Skin epidermis (tissue), 12 donors: ENCODE measurements around the gene PRKAA2.

Source experiments
- H3K27ac ChIP-seq, 21 experiments: fragments of 200-600 bp; sonication (generic) in 11 of 21; one replicate each; pipeline ENCODE4 v1.5.0; 2020; ENCODE audit warnings: mild to moderate bottlenecking in 3 of 21, inconsistent platforms in 2 of 21, moderate library complexity in 2 of 21
- H3K4me3 ChIP-seq, 7 experiments: fragments of 200-600 bp; sonication (generic) in 2 of 7; one replicate each; pipeline ENCODE4 v1.5.0; 2020; ENCODE audit warnings: inconsistent platforms in 2 of 7, mild to moderate bottlenecking in 2 of 7, moderate library complexity in 1 of 7

Gene PRKAA2

DNA sequence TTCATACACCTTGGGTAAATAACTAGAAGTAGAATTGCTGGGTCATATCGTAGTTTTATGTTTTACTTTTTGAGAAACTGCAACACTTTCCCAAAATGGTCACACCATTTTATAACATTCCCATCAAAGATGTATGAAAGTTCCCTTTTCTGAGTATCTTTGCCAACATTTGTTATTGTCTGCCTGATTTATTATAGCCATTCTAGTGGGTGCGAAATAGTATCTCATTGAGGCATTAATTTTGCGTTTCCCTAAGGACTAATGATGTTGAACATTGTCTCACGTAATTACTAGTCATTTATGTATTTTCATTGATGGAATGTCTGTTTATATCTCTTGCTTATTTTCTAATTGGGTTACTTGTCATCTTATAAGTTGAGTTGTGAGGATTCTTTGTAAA, 3.4 kb downstream of the PRKAA2 start:
- H3K27ac ChIP-seq: no peak overlapping the region
- H3K4me3 ChIP-seq: no peak overlapping the region

DNA sequence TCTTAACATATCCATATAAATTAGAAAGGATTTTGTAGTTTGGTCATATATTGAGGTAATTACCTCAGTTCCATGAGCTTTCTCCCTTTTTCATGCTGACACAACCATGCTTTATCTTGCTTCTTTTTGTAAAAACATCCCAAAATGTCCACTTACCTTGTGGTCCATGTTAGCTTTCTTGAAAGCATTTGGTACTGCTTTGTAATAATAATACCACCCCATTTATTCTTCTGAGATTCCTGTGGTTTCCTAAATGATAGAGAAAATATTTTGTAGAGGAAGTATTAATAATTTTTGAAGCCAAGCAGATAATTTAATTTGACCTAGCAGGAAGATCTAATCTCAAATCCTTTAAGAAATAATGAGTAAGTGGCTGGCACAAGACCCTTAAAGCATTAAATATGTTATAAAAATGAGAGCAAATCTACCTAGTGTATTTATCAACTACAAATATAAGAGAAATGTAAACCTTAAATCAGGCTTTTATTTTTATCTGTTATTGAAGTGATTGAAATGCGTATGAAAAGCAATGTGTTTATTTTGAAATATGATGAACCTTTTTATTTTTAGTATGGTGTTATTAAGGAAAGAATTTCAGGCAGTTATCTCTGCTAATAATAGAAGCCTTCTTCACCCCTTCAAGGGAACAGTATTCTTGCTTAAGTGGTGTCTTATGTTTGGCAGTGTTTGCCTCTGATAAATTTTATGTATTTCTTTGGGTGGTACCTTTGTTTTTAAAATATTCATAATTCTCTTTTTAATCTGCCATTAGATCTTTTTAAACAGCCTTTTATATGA, 9.2 kb downstream of the PRKAA2 start:
- Histone ChIP-seq H3K27ac (no peak overlapping the region), H3K4me3 (no peak overlapping the region)

DNA sequence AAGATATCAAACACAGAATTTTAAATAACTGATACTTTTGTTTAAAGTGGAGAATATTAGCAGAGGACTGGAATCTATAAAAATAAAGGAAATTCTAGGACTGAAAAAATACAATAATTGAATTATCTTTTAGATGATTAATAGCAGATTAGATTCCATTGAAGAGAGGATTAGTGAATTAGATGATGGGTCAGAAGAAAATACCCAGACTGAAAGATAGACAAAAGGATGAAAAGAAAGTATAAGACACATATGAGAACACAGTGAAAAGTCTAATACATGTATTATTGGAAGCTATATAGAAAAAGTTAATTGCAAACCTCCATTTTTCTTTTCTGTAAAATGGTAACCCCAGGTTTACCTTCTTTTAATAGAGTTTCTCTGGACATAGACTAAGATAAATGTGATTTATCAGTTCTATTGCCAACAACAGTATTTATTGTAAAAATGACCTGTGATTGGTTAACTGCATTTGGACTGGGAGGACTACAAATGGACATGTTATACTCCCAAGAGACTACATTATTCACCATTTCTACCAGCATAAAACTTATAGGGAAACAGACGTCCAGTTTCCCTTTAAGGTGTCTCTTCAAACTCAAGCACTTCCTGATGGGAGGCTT, 11.0 kb downstream of the PRKAA2 start:
- H3K4me3 ChIP-seq: no peak overlapping the region
- H3K27ac ChIP-seq: no peak overlapping the region

DNA sequence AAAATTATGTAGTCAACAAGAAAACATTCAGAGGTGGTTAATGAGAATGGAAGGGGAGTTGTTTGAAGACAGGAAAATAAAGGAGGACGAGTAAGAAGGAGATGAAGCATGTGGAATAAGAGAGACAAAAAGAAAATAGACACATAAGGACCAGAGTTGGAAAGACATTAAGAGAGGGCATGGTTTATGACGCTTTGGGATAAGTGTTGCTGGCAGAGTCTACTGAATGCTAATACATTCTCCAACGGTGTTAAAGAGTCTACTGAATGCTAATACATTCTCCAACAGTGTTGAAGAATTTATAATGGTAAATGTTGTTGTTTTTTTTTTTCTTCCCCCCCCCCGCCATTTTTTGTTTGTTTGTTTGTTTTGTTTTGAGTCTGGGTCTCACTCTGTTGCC, 13.1 kb downstream of the PRKAA2 start:
- no peak overlapping the region for H3K27ac ChIP-seq
- H3K4me3 ChIP-seq: no peak overlapping the region

DNA sequence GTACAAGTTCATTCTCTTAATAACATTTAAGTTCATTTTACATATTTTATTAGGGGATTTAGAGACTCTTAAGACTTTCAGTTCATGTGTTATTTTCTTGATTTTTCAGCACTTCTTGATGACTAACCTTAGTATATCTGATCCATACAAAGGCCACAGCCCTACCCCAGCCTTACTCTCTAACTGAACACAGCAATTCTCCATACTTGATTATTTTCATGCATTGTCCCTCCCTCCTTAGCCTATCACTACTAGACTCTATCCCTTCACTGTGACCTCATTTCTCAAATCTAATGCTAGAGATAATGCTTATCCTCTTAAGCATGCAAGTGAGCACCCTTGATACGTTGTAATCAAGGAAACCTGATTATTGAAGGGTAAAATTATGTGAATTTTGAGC, 15.2 kb downstream of the PRKAA2 start:
- Histone ChIP-seq H3K27ac (no peak overlapping the region), H3K4me3 (no peak overlapping the region)

DNA sequence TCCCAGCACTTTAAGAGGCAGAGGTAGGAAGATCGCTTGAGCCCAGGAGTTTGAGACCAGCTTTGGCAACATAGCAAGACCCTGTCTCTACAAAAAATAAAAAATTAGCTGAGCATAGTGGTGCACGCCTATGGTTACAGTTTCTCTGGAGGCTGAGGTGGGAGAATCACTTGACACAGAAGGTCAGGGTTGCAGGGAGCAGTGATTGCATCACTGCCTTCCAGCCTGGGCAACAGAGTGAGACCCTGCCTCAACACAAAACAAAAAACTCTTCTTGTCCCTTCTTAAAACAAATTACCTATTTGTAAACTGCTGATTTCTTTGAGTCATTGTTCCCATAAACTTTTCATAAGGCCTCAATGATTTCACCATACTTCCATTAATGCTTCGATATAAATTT, 18.7 kb downstream of the PRKAA2 start:
- Histone ChIP-seq H3K27ac (no peak overlapping the region), H3K4me3 (no peak overlapping the region)

DNA sequence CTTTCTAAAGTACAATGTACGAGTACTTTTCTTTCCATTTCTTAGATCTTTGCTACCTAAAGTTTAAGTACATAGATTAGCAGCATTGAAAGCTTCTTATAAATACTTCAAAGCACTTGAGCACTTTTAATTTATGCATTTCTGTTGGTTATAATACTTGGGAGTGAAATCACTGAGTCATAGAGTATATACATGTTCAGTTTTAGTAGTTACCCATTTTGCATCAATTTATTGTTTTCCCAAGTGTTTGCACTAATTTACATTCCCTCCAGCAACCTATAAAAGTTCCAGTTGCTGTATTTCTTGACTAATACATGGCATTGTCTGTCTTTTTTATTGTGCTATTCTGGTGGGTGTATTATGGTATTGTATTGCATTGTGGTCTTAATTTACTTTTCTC, 20.3 kb downstream of the PRKAA2 start:
- Histone ChIP-seq H3K27ac (no peak overlapping the region), H3K4me3 (no peak overlapping the region)

DNA sequence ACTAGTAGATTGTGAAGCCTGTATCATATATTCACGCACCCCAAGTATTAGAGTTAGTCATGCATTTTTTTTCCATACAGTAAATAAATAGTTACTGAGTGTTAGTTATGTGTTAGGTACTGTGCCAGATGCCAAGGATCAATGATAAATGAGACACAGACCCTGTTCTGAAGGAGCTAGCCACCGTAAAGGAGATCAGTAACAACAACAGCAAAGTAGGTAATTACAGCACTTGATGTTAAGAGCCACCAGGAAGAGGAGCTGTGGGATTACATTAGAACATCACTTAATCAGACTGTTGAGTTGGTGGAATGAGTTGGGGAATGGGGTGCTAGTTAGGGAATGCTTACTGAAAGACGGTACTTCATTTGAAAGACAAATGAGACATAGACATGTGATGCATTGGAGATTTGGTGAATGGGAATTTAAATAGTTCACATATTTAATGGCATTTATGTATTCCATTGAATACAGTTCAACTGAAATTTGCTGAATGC, 21.0 kb downstream of the PRKAA2 start:
- H3K27ac ChIP-seq: no peak overlapping the region
- no peak overlapping the region for H3K4me3 ChIP-seq

DNA sequence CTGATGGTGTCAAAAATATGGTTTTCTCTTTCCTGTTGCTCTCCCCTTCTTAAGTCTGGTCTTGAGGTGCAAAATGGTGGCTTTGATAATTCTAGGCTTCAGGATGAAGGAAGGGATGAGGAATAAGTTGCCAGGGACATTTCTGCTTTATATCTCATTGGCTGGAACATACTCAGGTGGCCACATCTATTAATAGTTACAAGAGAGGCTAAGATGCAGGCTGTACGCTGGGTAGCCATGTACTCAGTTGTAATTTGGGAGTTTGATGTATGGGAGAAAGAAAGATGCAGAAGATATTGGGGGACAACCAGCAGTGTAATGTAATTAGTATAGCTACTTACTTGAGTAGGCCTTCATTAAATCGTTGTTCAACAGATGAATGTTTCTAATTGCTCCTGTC, 25.2 kb downstream of the PRKAA2 start:
- Histone ChIP-seq H3K27ac (no peak overlapping the region), H3K4me3 (no peak overlapping the region)

DNA sequence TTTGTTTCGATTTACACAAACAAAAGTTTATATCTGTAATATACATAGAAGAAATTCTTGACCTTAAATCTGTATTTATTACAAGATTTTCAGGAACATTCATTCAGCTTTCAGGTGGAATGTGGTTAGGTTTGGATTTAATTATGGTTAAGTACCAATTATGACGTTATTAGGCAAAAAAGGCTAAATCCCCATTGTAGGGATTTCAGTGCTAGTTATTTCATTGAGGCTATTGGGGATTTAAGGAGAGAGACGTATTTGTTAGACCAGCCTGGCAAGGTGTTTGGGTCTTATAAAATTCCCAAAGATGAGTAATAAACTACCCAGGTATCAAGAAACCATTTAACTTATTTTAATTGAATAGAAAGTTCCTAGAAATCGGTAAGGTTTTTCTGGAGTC, 26.0 kb downstream of the PRKAA2 start:
- Histone ChIP-seq H3K4me3 (no peak overlapping the region), H3K27ac (no peak overlapping the region)

DNA sequence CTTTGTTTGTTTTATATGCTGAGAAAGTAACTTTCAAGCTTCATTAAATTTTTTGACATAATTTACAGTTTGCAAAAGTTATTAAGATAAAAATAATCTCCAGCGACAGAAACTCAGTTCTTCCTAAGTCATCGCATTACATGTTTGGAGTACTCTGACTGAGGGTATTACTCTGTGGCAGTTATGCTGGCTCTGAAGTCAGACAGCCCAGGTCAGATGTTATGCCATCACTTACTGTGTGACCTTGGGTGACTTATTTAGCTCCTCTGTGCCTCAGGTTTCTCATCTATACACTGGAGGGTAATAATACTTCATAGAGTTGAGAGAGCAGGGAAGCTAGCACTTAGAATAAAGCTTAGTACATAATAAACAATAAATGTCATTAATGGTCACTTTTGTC, 26.4 kb downstream of the PRKAA2 start:
- Histone ChIP-seq H3K4me3 (no peak overlapping the region), H3K27ac (no peak overlapping the region)

DNA sequence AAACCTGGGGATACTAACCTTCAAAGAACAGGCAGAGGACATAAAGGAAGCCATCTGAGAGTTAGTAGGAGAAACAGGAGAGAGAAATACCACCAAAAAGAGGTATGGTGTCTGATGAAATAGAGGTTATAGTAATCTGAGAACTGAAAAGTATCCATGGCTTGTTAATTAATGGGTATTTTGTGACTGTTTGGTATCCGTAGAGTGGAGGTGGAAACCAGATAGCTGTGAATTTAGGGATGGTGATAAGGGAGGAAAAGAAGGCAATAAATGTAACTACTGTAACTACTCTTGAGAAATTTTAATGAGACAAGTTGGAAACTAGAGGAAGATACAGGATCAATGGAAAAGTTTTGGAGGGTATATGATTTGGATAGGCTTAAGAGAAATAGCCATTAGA, 27.5 kb downstream of the PRKAA2 start:
- no peak overlapping the region for H3K27ac ChIP-seq
- no peak overlapping the region for H3K4me3 ChIP-seq

DNA sequence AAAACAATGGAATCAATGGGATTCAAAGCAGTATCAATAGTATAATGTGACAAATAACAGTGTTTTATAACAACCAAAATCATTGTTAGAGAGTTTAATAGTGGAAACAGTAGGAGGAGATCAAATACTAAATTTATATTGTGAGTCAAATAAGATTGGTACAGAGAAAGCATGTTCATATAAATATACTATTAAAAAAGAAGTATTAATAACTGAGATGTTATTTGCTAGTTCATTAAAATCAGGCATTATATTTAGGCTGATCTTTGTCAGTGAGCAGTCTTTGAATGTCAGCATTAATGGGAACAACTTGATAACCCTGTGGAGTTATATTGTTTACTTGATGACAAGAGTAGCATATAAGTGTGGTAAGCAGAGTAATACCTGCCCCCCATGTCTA, 30.6 kb downstream of the PRKAA2 start:
- Histone ChIP-seq H3K4me3 (no peak overlapping the region), H3K27ac (no peak overlapping the region)

DNA sequence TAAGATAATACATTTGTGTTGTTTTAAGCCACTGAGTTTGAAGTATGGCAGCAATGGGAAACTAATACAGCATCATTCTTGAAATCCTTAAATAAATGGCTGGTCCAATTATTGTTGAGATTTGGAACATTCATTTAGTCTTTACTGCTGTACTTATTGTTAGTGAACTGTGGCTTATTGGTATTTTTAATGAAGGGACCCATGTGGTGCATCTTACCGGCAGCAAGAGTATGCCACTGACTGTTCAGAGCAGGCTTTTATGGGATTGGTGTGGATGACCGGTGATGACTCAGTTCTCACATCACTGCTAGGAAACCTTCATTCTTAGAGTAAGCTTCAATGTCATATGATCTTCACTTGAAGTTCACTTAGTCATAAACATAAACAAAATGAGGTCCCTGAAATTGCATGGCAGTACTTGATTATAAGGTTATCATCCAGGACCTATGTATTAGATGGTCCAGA, 31.5 kb downstream of the PRKAA2 start:
- Histone ChIP-seq H3K4me3 (no peak overlapping the region), H3K27ac (no peak overlapping the region)

DNA sequence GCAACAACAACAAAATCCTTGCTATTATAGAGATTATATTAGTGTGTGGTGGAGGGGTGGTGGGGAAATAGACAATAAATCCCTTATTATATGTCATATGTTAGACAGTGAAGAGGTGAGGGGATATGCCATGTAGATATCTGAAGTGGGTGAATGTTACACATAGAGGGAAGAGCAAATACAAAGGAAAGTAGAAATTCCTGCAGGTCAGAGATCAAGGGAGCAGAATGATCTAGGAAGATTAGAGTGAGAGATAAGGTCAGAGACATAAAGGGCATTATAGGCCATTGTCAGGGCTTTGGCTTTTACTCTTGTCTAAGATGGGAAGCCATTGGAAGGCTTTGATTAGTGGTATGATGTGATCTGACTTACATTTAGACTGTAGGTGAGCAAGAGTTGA, 38.5 kb downstream of the PRKAA2 start:
- Histone ChIP-seq H3K4me3 (no peak overlapping the region), H3K27ac (no peak overlapping the region)

DNA sequence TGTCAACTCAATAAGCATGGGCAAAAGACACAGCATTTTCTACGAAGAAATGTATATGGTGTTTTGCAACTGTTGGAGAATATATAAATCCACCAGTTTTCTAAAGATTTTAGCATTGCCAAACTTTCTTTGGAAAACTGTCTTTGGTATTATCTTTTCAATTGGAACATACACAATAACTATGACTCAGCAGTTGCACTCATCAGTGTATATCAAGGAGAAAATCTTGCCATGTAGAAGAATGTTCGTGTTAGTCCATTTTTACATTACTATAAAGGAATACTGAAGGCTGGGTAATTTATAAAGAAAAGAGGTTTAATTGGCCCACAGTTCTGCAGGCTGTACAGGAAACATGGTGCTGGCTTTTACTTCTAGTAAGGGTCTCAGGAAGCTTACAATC, 41.1 kb downstream of the PRKAA2 start:
- no peak overlapping the region for H3K27ac ChIP-seq
- H3K4me3 ChIP-seq: no peak overlapping the region

DNA sequence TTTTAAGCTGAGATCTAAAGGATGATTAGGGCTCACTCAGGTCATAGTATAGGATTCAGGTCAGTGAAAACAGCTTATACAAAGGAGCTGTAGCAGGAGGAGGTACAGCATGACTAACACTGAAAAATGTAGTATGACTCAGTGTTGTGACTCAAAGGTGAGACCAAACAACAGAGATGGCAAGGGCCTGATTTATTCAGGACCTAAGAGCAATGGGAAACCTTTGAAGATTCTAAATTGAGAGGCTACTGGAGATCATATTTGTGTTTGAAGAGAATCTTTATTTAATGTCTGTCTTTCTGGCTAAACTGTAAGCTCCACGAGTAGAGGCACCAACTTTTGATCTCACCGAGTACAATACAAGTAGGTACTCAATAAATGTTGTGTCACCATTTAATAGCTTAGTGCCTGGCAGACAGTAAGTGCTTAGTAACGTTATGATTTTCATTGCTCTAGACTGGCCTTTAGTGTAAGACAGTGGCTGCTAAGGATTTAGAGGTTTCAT, 43.5 kb downstream of the PRKAA2 start:
- no peak overlapping the region for H3K27ac ChIP-seq
- H3K4me3 ChIP-seq: no peak overlapping the region

DNA sequence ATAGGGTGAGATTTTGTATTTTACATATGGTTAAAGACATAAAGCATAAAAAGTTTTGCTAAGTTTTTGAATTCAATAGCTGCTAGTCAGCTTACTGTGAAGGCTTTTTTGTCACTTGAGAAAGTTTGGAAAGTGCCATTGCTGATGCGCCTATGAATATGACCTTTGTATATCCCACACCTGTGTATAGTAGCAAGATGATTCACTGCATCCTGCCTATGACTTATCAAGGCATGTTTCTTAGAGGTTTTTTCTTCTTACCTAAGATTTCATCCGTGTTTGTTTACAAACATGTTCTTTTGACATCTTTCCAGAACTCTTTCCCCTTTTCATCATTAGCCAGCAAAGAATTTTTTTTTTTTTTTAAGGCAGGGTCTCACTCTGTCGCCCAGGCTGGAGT, 51.5 kb downstream of the PRKAA2 start:
- Histone ChIP-seq H3K4me3 (no peak overlapping the region), H3K27ac (no peak overlapping the region)

DNA sequence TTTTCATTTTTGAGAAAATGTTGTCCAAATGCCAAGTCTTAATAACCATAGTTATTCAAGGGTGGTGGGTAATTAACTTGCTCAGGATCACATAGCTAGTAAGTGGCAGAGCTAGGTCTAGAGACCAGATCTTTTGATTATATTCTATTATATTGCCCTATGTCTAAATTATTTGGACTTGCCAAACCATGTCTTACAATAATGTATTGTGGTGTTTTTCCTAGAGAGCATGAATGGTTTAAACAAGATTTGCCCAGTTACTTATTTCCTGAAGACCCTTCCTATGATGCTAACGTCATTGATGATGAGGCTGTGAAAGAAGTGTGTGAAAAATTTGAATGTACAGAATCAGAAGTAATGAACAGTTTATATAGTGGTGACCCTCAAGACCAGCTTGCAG, 58.6 kb downstream of the PRKAA2 start:
- no peak overlapping the region for H3K27ac ChIP-seq
- H3K4me3 ChIP-seq: no peak overlapping the region

DNA sequence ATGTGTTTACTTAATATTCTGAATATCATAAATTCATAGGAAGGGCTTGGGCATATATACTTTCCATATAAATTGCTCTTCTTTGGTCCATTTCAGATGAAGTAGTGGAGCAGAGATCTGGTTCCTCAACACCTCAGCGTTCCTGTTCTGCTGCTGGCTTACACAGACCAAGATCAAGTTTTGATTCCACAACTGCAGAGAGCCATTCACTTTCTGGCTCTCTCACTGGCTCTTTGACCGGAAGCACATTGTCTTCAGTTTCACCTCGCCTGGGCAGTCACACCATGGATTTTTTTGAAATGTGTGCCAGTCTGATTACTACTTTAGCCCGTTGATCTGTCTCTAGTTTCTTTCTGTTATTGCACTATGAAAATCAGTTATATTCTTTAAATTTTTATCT, 62.3 kb downstream of the PRKAA2 start:
- Histone ChIP-seq H3K4me3 (no peak overlapping the region), H3K27ac (no peak overlapping the region)

DNA sequence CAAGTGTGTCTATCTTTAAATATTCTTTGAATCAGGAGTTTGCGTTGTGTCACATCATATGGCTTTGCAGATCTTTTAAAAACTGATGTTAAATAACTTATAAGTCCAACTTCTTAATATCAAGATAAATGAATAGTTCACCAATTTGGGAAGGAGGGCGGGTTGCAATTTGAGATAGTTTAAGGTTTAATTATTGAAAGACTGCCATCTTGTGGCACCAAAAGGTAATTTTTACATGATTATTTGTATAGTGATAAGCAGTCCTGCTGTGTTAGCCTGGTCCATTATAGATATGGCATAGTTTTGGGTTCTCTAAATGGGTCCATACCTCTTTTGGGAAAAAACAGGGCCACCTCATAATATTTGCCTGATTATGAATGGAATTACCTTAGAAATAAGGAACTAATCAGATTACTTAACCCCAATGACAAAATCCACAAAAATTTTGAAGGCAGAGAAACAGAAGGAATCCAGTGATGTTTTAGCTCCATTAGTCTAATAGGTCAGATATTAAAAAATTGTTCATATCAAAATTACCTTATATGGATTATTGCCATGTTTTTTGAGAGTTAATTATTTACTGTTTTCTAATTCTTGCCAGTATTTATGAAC, 64.3 kb downstream of the PRKAA2 start:
- H3K27ac ChIP-seq: no peak overlapping the region
- H3K4me3 ChIP-seq: no peak overlapping the region
